ENCODE measurements around the gene C5.
A peak's percentile ranks its signal among the peaks of the same experiment; 100 is the strongest.

Gene C5

GRCh38 chr9:120985819-120986222 lies 64.3 kb downstream of the C5 start:
- peak; percentile 76 for TF ChIP-seq CTCF (IDR thresholded peaks at IDR 0.05)

GRCh38 chr9:120983259-120983837 lies 66.7 kb downstream of the C5 start:
- no peak for TF ChIP-seq CTCF (IDR thresholded peaks at IDR 0.05)

- no peak for TF ChIP-seq CTCF (IDR thresholded peaks at IDR 0.05)
Measured at GRCh38 chr9:120982836-120983235, 67.2 kb downstream of the C5 start.

GRCh38 chr9:120980951-120981350 lies 69.1 kb downstream of the C5 start:
- TF ChIP-seq CTCF (IDR thresholded peaks at IDR 0.05): no peak

- TF ChIP-seq CTCF (IDR thresholded peaks at IDR 0.05): no peak
Measured at GRCh38 chr9:120979797-120980196, 70.3 kb downstream of the C5 start.

- TF ChIP-seq CTCF (IDR thresholded peaks at IDR 0.05): no peak
Measured at GRCh38 chr9:120978987-120979386, 71.1 kb downstream of the C5 start.

- no peak for TF ChIP-seq CTCF (IDR thresholded peaks at IDR 0.05)
Measured at GRCh38 chr9:120977321-120977720, 72.8 kb downstream of the C5 start.

- no peak for TF ChIP-seq CTCF (IDR thresholded peaks at IDR 0.05)
Measured at GRCh38 chr9:120974921-120975320, 75.2 kb downstream of the C5 start.
